Panc1 (cell line): Measurements from ENCODE around the gene SCNN1B. TPM values are rescaled to one million over a fixed set of nuclear protein-coding genes. Genes with fewer than 3 reads are reported as not detected.

Source experiments
- ATAC-seq: fragments of 200-7000 bp; cut with Tn5 transposase; 2 replicates; pipeline ENCODE4 v1.9.1; 2020; ENCODE audit warnings: mild to moderate bottlenecking, moderate library complexity
- BruUV-seq: library from RNA; stranded (reverse); fragments of 400-500 nt; replicated peaks from 2 replicates; lab custom pipeline; 2021; lab: Mats Ljungman, UMichigan
- CTCF ChIA-PET: fragments of 300-600 bp; sonication (Branson Sonifier 250); formaldehyde crosslinking; loops from one replicate; lab custom pipeline; 2022; ENCODE audit warnings: antibody characterized with exemption; lab: Charles Lee
- POLR2A ChIA-PET: fragments of 300-600 bp; sonication (Branson Sonifier 250); formaldehyde crosslinking; loops from one replicate; lab custom pipeline; 2022; ENCODE audit warnings: antibody characterized with exemption; lab: Charles Lee
- DNase-seq: peaks from one replicate; pipeline ENCODE4 v3.0.0-alpha.2; 2010; ENCODE audit warnings: low read depth, low spot score
- H3K27ac ChIP-seq: 2 replicates; pipeline ENCODE4 v1.5.1; 2011; ENCODE audit warnings: mild to moderate bottlenecking, low read length, inconsistent platforms
- H3K27me3 ChIP-seq: fragments of 200-500 bp; sonication (Bioruptor generic); 2 replicates; pipeline ENCODE4 v1.6.0; 2014; ENCODE audit warnings: low read length, inconsistent platforms; ENCODE audit not compliant: control insufficient read depth, insufficient read depth
- H3K36me3 ChIP-seq: fragments of 200-500 bp; sonication (Bioruptor generic); 2 replicates; pipeline ENCODE4 v1.5.1; 2014; ENCODE audit warnings: inconsistent platforms, mild to moderate bottlenecking, low read length, moderate library complexity; ENCODE audit not compliant: control insufficient read depth, insufficient read depth
- H3K4me1 ChIP-seq: 2 replicates; pipeline ENCODE4 v1.5.1; 2011; ENCODE audit warnings: inconsistent platforms, mild to moderate bottlenecking, low read length, moderate library complexity; ENCODE audit not compliant: control insufficient read depth, insufficient read depth
- H3K4me3 ChIP-seq, 2 experiments: 2 replicates each; pipeline ENCODE4 v1.5.1; 2011 to 2012; ENCODE audit warnings: low read depth in 2 of 2, low read length in 2 of 2, mild to moderate bottlenecking in 2 of 2, inconsistent platforms in 1 of 2, moderate library complexity in 1 of 2
- H3K9me3 ChIP-seq: fragments of 200-500 bp; sonication (Bioruptor generic); 2 replicates; pipeline ENCODE4 v1.5.1; 2014; ENCODE audit warnings: low read depth, mild to moderate bottlenecking, inconsistent platforms, low read length, moderate library complexity; ENCODE audit not compliant: control insufficient read depth, insufficient read depth
- POLR2AphosphoS5 ChIP-seq: IDR thresholded peaks from 2 replicates; pipeline ENCODE4 v1.6.1; 2012; ENCODE audit warnings: mild to moderate bottlenecking, low read depth, low read length, moderate library complexity
- SIN3A ChIP-seq: IDR thresholded peaks from 2 replicates; pipeline ENCODE4 v1.6.1; 2012; ENCODE audit warnings: low read depth, mild to moderate bottlenecking, low read length, moderate library complexity, borderline replicate concordance; ENCODE audit not compliant: insufficient read depth
- TCF7L2 ChIP-seq: IDR thresholded peaks from 2 replicates; pipeline ENCODE4 v1.6.1; 2011; ENCODE audit warnings: mild to moderate bottlenecking, low read depth, low read length, inconsistent platforms
- in situ Hi-C: cut with HindIII; loops from 2 replicates; pipeline ENCODE4 v1.10.0; 2016; ENCODE audit warnings: low sequenced_read_pairs, low pct_unique_long_range_greater_than_20kb
- intact Hi-C: fragments of 100-400 bp; cut with micrococcal nuclease; formaldehyde crosslinking; loops from one replicate; pipeline ENCODE4 v1.10.0; 2022; ENCODE audit not compliant: unreplicated experiment
- total RNA-seq: library from RNA; stranded (reverse); gene quantifications from one replicate; pipeline ENCODE4 v1.2.1, GENCODE V29; 2021; ENCODE audit not compliant: unreplicated experiment
- TF ChIP-seq, protein P1 (sequence below), 2 experiments: IDR thresholded peaks; 2 replicates each; pipeline ENCODE4 v1.6.1; 2011 to 2012; ENCODE audit warnings: low read depth in 2 of 2, control low read depth in 1 of 2, low read length in 1 of 2, mild to moderate bottlenecking in 1 of 2, moderate library complexity in 1 of 2; ENCODE audit not compliant: insufficient read depth in 1 of 2
- TF ChIP-seq, protein P2 (sequence below): fragments of 450-650 bp; IDR thresholded peaks from 2 replicates; pipeline ENCODE4 v1.5.1; 2017; ENCODE audit warnings: mild to moderate bottlenecking

The SCNN1B gene
- total RNA-seq, 1 experiment from 2014 or later, result 10.7 TPM

DNA sequence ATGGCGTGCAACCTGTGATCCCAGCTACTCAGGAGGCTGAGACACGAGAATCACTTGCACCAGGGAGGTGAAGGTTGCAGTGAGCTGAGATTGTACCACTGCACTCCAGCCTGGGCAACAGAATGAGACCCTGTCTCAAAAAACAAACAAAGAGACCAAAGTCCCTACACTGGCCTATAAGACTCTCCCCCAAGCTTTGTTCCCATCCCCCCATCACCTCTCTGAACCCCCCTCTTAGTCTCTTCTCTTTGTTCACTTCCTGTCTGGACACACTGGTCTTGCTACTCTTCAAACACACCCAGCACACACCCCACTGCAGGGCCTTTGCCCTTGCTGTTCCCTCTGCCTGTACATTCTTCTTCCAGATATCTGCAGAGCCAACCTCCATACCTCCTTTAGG, 7.8 kb upstream of the SCNN1B start:
- no peaks in the 10 kb centered on the region for H3K36me3 ChIP-seq
- no peaks in the 10 kb centered on the region for H3K9me3 ChIP-seq
- H3K4me1 ChIP-seq, result 0 out of 2 replicates have a peak, but pooled peaks cover 2% of the 10 kb centered on the region
- no peaks in the 10 kb centered on the region; the same call in 1 of the 2 replicates for H3K27me3 ChIP-seq
- no peak overlapping the region for H3K27ac ChIP-seq
- no peak for ATAC-seq
- ChIA-PET POLR2A (no interaction called here), CTCF (no interaction called here)
- intact Hi-C loops (loop anchor here (10.0 kb wide), 1 partner anchor 141 kb away; no protein-coding TSS in a partner anchor), in situ Hi-C loops (no loop called here)
- DNase-seq, result no peak
- BruUV-seq, result no TSS peak
- no peak overlapping the region for H3K4me3 ChIP-seq
- TF ChIP-seq POLR2AphosphoS5 (no peak), SIN3A (no peak), TCF7L2 (no peak)
- TF ChIP-seq, protein P1, sequence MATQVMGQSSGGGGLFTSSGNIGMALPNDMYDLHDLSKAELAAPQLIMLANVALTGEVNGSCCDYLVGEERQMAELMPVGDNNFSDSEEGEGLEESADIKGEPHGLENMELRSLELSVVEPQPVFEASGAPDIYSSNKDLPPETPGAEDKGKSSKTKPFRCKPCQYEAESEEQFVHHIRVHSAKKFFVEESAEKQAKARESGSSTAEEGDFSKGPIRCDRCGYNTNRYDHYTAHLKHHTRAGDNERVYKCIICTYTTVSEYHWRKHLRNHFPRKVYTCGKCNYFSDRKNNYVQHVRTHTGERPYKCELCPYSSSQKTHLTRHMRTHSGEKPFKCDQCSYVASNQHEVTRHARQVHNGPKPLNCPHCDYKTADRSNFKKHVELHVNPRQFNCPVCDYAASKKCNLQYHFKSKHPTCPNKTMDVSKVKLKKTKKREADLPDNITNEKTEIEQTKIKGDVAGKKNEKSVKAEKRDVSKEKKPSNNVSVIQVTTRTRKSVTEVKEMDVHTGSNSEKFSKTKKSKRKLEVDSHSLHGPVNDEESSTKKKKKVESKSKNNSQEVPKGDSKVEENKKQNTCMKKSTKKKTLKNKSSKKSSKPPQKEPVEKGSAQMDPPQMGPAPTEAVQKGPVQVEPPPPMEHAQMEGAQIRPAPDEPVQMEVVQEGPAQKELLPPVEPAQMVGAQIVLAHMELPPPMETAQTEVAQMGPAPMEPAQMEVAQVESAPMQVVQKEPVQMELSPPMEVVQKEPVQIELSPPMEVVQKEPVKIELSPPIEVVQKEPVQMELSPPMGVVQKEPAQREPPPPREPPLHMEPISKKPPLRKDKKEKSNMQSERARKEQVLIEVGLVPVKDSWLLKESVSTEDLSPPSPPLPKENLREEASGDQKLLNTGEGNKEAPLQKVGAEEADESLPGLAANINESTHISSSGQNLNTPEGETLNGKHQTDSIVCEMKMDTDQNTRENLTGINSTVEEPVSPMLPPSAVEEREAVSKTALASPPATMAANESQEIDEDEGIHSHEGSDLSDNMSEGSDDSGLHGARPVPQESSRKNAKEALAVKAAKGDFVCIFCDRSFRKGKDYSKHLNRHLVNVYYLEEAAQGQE (IDR thresholded peaks at IDR 0.05; ENCODE audit: insufficient read depth in 1 of 2, low read depth in 2 of 2, low read length in 1 of 2), result no peak
- TF ChIP-seq, protein P2, sequence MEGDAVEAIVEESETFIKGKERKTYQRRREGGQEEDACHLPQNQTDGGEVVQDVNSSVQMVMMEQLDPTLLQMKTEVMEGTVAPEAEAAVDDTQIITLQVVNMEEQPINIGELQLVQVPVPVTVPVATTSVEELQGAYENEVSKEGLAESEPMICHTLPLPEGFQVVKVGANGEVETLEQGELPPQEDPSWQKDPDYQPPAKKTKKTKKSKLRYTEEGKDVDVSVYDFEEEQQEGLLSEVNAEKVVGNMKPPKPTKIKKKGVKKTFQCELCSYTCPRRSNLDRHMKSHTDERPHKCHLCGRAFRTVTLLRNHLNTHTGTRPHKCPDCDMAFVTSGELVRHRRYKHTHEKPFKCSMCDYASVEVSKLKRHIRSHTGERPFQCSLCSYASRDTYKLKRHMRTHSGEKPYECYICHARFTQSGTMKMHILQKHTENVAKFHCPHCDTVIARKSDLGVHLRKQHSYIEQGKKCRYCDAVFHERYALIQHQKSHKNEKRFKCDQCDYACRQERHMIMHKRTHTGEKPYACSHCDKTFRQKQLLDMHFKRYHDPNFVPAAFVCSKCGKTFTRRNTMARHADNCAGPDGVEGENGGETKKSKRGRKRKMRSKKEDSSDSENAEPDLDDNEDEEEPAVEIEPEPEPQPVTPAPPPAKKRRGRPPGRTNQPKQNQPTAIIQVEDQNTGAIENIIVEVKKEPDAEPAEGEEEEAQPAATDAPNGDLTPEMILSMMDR, result no peak

DNA sequence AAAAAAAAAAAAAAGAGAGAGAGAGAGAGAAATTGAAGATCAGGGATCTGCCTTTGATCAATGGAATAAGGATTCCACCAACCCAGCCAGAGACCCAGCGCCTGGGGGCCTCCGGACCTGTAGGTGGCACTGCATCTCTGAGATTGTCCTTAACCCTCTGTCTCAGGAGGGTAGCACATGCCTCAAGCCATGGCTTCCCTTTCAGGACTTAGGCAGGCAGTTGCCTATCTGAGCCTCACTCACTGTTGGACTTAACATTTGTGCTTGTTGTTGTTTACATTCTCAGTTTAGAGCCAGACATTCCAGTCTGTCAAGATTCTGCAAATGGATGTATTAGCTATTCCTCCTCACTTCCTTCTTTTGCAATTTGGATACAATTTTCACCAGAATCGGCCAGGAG, 5.1 kb upstream of the SCNN1B start:
- Histone ChIP-seq H3K27ac (no peak overlapping the region), H3K27me3 (no peaks in the 10 kb centered on the region; the same call in 1 of the 2 replicates), H3K4me1 (no peaks in the 10 kb centered on the region), H3K4me3 (no peak overlapping the region), H3K9me3 (no peaks in the 10 kb centered on the region), H3K36me3 (no peaks in the 10 kb centered on the region)
- intact Hi-C loops (loop anchor here (10.0 kb wide), 1 partner anchor 138 kb away; no protein-coding TSS in a partner anchor), in situ Hi-C loops (no loop called here)
- ATAC-seq (peak; percentile 82), DNase-seq (no peak)
- ChIA-PET CTCF (interaction anchor here (1.0 kb wide), 1 partner anchor 139 kb away, joined by 3 read pairs; no protein-coding TSS in a partner anchor), POLR2A (interaction anchor here (0.5 to 0.7 kb wide), 2 partner anchors 70 to 88 kb away, joined by 3 to 13 read pairs; no protein-coding TSS in a partner anchor)
- BruUV-seq, result no TSS peak
- no peak for TF ChIP-seq SIN3A
- TF ChIP-seq, protein P2, result peak; percentile 40
